Prostate gland (tissue), 2 donors: ENCODE measurements around the gene MGAT4A.

ENCODE experiments used
- CTCF ChIP-seq, 4 experiments: fragments of 200-600 bp in 2 of 4; fragments of 450-650 bp in 2 of 4; sonication (generic) in 2 of 4; IDR thresholded peaks; 1 replicate in 3 of 4; 2 replicates in 1 of 4; pipeline ENCODE4 v1.5.1; 2016 to 2019; ENCODE audit warnings: antibody characterized with exemption in 4 of 4, mild to moderate bottlenecking in 2 of 4, moderate library complexity in 2 of 4
- POLR2A ChIP-seq: fragments of 450-650 bp; IDR thresholded peaks from one replicate; pipeline ENCODE4 v1.6.1; 2016; ENCODE audit warnings: antibody characterized with exemption, mild to moderate bottlenecking
- POLR2AphosphoS5 ChIP-seq: sonication (generic); formaldehyde crosslinking; IDR thresholded peaks from one replicate; pipeline ENCODE4 v1.6.1; 2017; ENCODE audit warnings: antibody characterized with exemption

GRCh38 chr2:98706591-98706990 is 24.3 kb downstream of the MGAT4A start:
- no peak for TF ChIP-seq POLR2A
- TF ChIP-seq CTCF (IDR thresholded peaks at IDR 0.05): no peak
- TF ChIP-seq POLR2AphosphoS5: no peak
